Astrocyte (in vitro differentiated cells and primary cell): ENCODE measurements around the gene NDFIP2. TPM values are rescaled to one million over a fixed set of nuclear protein-coding genes. Genes with fewer than 3 reads are reported as not detected.

ENCODE experiments used
- DNase-seq: peaks from one replicate; pipeline ENCODE4 v3.0.0-alpha.2; 2010; ENCODE audit warnings: low read depth
- FAIRE-seq: peaks from 2 replicates; lab custom pipeline; 2011; peaks lifted over from hg19 to GRCh38; lab: Jason Lieb, UNC
- H2AFZ ChIP-seq: 2 replicates; pipeline ENCODE4 v1.6.0; 2012; ENCODE audit warnings: low read depth, low read length, inconsistent platforms
- H3K27ac ChIP-seq: 2 replicates; pipeline ENCODE4 v1.5.1; 2011; ENCODE audit warnings: low read depth, low read length, inconsistent platforms
- H3K27me3 ChIP-seq: 2 replicates; pipeline ENCODE4 v1.6.0; 2011; ENCODE audit warnings: low read length, inconsistent platforms; ENCODE audit not compliant: insufficient read depth
- H3K36me3 ChIP-seq: 2 replicates; pipeline ENCODE4 v1.5.1; 2011; ENCODE audit warnings: low read length, inconsistent platforms; ENCODE audit not compliant: insufficient read depth
- H3K4me1 ChIP-seq: 2 replicates; pipeline ENCODE4 v1.5.1; 2011; ENCODE audit warnings: low read length, inconsistent platforms; ENCODE audit not compliant: insufficient read depth
- H3K4me2 ChIP-seq: 2 replicates; pipeline ENCODE4 v1.6.0; 2012; ENCODE audit warnings: low read length, inconsistent platforms
- H3K4me3 ChIP-seq: 2 replicates; pipeline ENCODE4 v1.5.1; 2011; ENCODE audit warnings: low read depth, mild to moderate bottlenecking, low read length, inconsistent platforms; ENCODE audit not compliant: insufficient read depth
- H3K79me2 ChIP-seq: 2 replicates; pipeline ENCODE4 v1.6.0; 2012; ENCODE audit warnings: mild to moderate bottlenecking, low read length, inconsistent platforms; ENCODE audit not compliant: insufficient read depth
- H3K9ac ChIP-seq: 2 replicates; pipeline ENCODE4 v1.6.0; 2012; ENCODE audit warnings: mild to moderate bottlenecking, low read length, inconsistent platforms
- H3K9me3 ChIP-seq: 2 replicates; pipeline ENCODE4 v1.5.1; 2012; ENCODE audit warnings: low read depth, mild to moderate bottlenecking, low read length, inconsistent platforms; ENCODE audit not compliant: insufficient read depth
- H4K20me1 ChIP-seq: 2 replicates; pipeline ENCODE4 v1.6.0; 2012; ENCODE audit warnings: low read length, inconsistent platforms; ENCODE audit not compliant: insufficient read depth
- H3K27ac Mint-ChIP-seq: one replicate; pipeline ENCODE4 v1.8.0; 2021; ENCODE audit warnings: mild to moderate bottlenecking, mixed read lengths; ENCODE audit not compliant: unreplicated experiment
- H3K27me3 Mint-ChIP-seq: one replicate; pipeline ENCODE4 v1.8.0; 2021; ENCODE audit warnings: low read depth, mixed read lengths; ENCODE audit not compliant: unreplicated experiment
- H3K36me3 Mint-ChIP-seq: one replicate; pipeline ENCODE4 v1.8.0; 2021; ENCODE audit warnings: low read depth, mixed read lengths; ENCODE audit not compliant: unreplicated experiment
- H3K4me1 Mint-ChIP-seq: one replicate; pipeline ENCODE4 v1.8.0; 2021; ENCODE audit warnings: low read depth, mixed read lengths; ENCODE audit not compliant: unreplicated experiment
- H3K4me3 Mint-ChIP-seq: one replicate; pipeline ENCODE4 v1.8.0; 2021; ENCODE audit warnings: mild to moderate bottlenecking, moderate library complexity, mixed read lengths; ENCODE audit not compliant: unreplicated experiment
- H3K9me3 Mint-ChIP-seq: one replicate; pipeline ENCODE4 v1.8.0; 2021; ENCODE audit warnings: mild to moderate bottlenecking, mixed read lengths; ENCODE audit not compliant: unreplicated experiment
- EZH2 ChIP-seq: IDR thresholded peaks from 2 replicates; pipeline ENCODE4 v1.6.1; 2012; ENCODE audit warnings: mild to moderate bottlenecking, low read length, inconsistent platforms; ENCODE audit not compliant: insufficient read depth
- total RNA-seq: library from RNA; stranded (reverse); gene quantifications from 2 replicates; pipeline ENCODE4 v1.2.1, GENCODE V29; 2021
- TF ChIP-seq, protein P1 (sequence below): IDR thresholded peaks from 2 replicates; pipeline ENCODE4 v1.5.1; 2011; ENCODE audit warnings: low read depth, mild to moderate bottlenecking, inconsistent platforms, low read length, moderate library complexity; ENCODE audit not compliant: insufficient read depth

The NDFIP2 gene
- total RNA-seq, 1 donor from 2014 or later: 90.5 TPM

DNA sequence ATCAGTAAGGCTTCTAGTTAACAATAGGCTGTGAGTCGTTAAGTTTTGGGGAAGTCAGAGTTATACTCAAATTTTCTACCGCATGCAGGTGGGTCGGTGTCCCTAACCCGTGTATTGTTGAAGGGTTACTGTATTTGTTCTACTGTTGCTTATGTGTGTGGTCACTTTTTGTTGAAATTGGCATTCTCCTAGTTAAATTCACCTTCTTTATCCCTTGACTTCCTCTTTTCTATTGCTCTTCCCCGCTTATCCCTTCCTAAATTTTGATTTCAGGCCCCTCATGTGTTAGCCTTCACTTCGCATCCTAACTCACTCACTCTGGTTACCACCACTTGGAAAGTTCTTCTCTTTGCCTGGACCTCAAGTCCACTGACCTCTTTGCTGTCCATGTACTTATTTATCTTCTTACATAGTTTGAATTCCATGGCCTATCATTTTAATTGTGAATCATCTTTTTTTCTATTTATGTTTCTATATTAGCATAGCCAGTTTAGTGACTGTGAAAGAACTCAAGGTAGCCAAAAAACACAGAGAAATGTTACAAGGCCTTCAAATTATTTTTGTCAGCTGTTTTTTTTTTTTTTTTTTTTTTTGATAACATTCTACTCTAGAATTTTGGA lies 52.9 kb downstream of the NDFIP2 start:
- H4K20me1 ChIP-seq: peaks cover 20% of the 10 kb centered on the region
- H3K9ac ChIP-seq: no peak overlapping the region
- H3K27me3 Mint-ChIP-seq: no peaks in the 10 kb centered on the region
- no peak overlapping the region for H3K4me3 Mint-ChIP-seq
- no peaks in the 10 kb centered on the region for H3K36me3 ChIP-seq
- DNase-seq (peak; percentile 46), FAIRE-seq (no peak)
- peaks cover 20% of the 10 kb centered on the region for H3K4me1 Mint-ChIP-seq
- peaks cover 14% of the 10 kb centered on the region for H3K36me3 Mint-ChIP-seq
- no peak overlapping the region for H2AFZ ChIP-seq
- no peak overlapping the region for H3K27ac Mint-ChIP-seq
- no peak for TF ChIP-seq EZH2
- no peaks in the 10 kb centered on the region for H3K4me1 ChIP-seq
- no peak overlapping the region for H3K4me3 ChIP-seq
- H3K9me3 Mint-ChIP-seq: no peaks in the 10 kb centered on the region
- H3K27me3 ChIP-seq: no peaks in the 10 kb centered on the region
- no peaks in the 10 kb centered on the region for H3K9me3 ChIP-seq
- H3K79me2 ChIP-seq: peaks cover 8% of the 10 kb centered on the region
- no peak overlapping the region for H3K27ac ChIP-seq
- H3K4me2 ChIP-seq: no peak overlapping the region

DNA sequence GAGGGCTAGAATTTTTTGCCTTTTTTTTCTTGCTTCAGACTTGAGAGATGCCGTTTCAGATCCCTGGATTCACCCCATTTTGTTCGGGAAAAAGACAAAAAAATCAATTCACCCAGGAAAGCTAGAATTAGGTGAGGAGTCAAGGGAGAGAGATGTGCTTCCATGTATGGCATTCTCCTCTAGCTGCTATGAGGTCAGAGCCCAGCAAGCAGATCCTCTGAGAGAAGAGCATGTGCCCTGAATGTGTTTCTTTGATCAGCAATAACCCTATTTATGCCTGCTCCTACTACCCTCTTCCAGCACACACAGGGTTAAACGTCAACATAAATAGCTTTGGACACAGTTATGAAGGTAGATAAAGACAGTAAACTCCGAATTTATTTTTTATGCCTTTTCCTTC lies 53.6 kb downstream of the NDFIP2 start:
- Histone ChIP-seq H3K4me1 (no peaks in the 10 kb centered on the region), H3K4me3 (no peak overlapping the region), H3K27ac (no peak overlapping the region), H3K4me2 (peak overlapping the region; percentile 13), H3K27me3 (no peaks in the 10 kb centered on the region), H2AFZ (no peak overlapping the region), H4K20me1 (peaks cover 20% of the 10 kb centered on the region), H3K36me3 (no peaks in the 10 kb centered on the region), H3K79me2 (peaks cover 8% of the 10 kb centered on the region), H3K9me3 (no peaks in the 10 kb centered on the region), H3K9ac (no peak overlapping the region)
- DNase-seq (no peak), FAIRE-seq (no peak)
- H3K27me3 Mint-ChIP-seq: no peaks in the 10 kb centered on the region
- peaks cover 20% of the 10 kb centered on the region for H3K4me1 Mint-ChIP-seq
- no peak for TF ChIP-seq EZH2
- TF ChIP-seq, protein P1, sequence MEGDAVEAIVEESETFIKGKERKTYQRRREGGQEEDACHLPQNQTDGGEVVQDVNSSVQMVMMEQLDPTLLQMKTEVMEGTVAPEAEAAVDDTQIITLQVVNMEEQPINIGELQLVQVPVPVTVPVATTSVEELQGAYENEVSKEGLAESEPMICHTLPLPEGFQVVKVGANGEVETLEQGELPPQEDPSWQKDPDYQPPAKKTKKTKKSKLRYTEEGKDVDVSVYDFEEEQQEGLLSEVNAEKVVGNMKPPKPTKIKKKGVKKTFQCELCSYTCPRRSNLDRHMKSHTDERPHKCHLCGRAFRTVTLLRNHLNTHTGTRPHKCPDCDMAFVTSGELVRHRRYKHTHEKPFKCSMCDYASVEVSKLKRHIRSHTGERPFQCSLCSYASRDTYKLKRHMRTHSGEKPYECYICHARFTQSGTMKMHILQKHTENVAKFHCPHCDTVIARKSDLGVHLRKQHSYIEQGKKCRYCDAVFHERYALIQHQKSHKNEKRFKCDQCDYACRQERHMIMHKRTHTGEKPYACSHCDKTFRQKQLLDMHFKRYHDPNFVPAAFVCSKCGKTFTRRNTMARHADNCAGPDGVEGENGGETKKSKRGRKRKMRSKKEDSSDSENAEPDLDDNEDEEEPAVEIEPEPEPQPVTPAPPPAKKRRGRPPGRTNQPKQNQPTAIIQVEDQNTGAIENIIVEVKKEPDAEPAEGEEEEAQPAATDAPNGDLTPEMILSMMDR: no peak
- no peaks in the 10 kb centered on the region for H3K9me3 Mint-ChIP-seq
- H3K4me3 Mint-ChIP-seq: no peak overlapping the region
- H3K36me3 Mint-ChIP-seq: peaks cover 14% of the 10 kb centered on the region
- H3K27ac Mint-ChIP-seq: peak overlapping the region; percentile 23

DNA sequence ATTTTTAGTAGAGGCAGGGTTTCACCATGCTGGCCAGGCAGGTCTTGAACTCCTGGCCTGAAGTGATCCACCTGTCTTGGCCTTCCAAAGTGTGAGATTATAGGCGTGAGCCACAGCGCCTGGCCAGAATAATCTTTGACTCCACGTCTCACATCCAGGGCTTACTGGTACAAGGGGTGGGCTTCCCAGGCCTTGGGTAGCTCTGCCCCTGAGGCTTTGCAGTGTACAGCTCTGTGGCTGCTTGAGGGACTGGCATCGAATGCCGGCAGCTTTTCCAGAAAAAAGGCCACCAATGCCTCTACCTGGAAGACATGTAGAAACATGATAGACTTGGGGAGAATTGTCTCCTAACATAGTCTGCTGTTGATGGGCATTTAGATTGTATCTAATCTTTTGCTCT lies 57.8 kb downstream of the NDFIP2 start:
- DNase-seq: no peak
- Histone ChIP-seq H3K79me2 (peaks cover 5% of the 10 kb centered on the region), H3K9me3 (no peaks in the 10 kb centered on the region), H3K36me3 (no peaks in the 10 kb centered on the region), H3K4me3 (no peak overlapping the region), H3K4me2 (no peak overlapping the region), H3K9ac (no peak overlapping the region), H4K20me1 (peaks cover 14% of the 10 kb centered on the region), H3K4me1 (no peaks in the 10 kb centered on the region), H2AFZ (no peak overlapping the region), H3K27me3 (no peaks in the 10 kb centered on the region), H3K27ac (no peak overlapping the region)
- Mint-ChIP-seq H3K27me3 (no peaks in the 10 kb centered on the region), H3K36me3 (peaks cover 4% of the 10 kb centered on the region), H3K4me1 (peaks cover 14% of the 10 kb centered on the region), H3K9me3 (no peaks in the 10 kb centered on the region), H3K4me3 (no peak overlapping the region), H3K27ac (no peak overlapping the region)
- FAIRE-seq: no peak
- no peak for TF ChIP-seq EZH2
